ENCODE results near the gene TENT4A.
A peak's percentile ranks its signal among the peaks of the same experiment; 100 is the strongest.
"Not testable (repeated sequence)": the region's sequence is repeated elsewhere in the genome, so short reads cannot be mapped to it uniquely, and the experiment has no call there.

TENT4A gene

DNA sequence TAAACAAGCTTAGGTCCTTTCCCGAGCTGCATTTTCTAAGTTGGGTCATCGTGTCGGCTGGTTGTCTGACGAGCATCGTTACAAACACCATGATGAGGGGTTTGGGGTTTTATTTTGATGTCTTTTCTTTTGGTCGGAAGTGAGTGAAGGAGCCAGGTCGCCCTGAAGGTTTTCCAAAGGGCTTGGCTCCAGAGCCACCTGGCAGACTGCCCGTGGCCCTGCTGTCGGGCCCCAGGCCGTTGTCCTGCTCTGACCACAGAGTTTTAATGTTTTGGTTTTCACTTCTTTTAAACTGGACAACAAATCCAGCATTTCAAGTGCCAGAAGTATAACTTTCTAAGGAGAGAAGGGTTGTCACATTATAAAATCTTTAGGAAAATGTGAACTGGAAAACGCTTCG lies 42.3 kb downstream of the TENT4A start:
- no peak for DNase-seq

DNA sequence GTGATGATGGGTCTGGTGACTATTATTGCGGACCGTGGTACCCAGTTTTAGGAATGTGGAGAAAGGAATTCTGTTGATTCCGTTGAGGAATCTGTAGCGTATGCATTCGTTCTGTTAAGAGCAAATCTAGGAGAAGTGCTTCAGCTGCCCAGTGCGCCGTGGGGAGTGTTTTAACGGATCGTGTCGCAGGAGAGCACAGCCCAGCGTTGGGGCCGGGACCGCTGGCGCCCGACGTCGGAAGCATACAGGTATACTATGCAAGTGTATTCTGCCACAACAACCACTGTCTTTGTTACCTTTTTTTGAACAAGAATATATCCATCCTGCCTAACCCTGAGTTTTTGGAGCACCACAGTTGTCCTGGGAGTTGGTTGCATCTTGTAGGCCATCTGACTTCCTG lies 42.7 kb downstream of the TENT4A start:
- DNase-seq: no peak

DNA sequence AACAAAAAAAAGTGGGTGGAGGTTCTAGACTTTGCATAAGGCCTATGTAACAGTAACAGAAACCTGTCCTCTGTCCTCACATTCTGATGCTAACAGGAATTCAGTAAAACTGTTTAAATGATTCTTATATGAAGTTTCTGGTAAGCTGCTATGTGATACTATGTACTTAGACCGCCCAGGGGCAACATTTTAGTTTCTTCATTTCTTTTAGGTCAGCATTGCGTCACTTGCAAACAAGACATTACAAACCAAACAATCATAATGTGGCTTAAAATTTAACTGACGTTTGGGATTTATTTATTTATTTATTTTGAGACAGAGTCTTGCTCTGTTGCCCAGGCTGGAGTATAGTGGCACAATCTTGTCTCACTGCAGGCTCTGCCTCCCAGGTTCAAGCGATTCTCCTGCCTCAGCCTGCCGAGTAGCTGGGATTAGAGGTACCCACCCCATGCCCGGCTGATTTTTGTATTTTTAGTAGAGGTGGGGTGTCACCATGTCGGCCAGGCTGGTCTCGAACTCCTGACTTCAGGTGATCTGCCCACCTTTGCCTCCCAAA lies 44.3 kb downstream of the TENT4A start:
- DNase-seq: no peak

DNA sequence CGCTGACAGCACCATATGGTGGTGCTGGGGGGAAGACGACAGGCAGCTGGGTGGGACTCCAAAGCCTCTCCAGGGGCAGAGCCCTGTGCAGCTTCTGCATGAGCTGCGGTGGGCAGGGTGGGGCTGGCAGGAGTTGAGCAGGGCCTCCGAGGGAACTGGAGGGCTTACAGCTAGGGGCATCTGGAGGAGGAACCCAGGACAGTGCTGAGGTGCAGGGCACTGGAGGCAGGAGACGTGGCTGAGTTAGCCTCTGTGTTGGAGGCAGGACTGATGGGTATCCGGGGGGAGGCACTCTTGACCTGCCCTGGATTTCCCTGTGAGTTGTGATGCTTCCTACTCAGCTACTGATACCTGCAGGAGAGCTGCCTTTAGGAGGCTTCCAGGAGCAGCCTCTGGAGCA lies 45.0 kb downstream of the TENT4A start:
- DNase-seq: no peak

DNA sequence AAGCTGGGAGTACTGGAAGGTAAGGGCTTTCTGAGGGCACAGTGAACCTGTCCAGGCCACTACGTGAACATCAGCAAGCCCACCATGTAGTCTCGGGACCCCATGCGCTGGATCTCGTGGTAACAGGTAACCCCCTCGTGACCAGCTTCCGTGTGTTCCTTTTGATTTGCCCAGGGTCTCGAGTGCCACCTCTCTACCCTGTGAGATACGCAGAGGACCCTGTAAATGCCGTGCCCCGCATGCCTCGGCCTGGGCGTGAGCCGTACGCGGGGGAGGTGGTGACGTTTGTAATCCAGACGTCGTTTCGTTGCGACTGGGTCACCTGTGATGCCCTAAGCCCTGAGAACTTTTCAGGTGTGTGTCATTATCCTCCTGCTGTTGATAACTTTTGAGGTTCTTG lies 45.5 kb downstream of the TENT4A start:
- no peak for DNase-seq

DNA sequence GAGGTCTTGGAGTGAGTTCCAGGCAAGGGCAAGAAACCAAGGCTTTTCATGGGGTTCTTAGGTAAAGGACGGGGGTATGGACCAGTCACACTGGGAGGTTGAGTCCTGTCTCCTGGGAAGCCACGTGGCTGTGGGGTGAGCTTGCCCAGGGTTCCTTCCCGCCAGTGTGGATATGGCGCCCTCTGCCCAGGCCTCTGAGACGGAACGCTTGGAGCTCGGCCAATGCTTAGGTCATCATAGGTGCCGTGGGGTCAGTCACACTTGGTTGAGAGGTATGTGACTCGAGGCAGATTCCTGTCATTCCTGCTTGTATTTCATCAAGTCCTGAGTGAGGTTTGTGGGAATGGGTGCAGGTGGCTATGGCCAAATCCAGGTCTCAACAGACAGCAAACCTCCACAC lies 46.2 kb downstream of the TENT4A start:
- peak; percentile 47 for DNase-seq

DNA sequence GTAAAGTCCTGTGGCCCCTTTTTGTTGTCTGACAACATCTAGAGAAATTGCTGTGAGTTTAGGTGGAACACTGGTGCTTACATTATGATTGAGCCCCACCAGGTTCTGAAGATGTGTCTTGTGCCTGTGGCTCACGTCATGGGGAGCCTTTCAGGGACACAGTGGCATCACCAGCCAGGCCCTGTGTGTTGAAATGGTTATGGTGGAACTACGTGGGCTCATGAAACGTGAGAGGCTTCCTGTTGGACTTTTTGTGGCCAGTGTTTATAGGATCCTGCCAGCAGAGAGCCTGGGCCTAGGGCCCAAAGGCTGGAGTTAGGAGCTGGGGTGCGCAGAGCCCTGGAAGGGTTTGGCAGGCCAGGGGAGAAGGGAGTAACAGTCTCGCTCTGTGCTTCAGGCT lies 46.8 kb downstream of the TENT4A start:
- no peak for DNase-seq

DNA sequence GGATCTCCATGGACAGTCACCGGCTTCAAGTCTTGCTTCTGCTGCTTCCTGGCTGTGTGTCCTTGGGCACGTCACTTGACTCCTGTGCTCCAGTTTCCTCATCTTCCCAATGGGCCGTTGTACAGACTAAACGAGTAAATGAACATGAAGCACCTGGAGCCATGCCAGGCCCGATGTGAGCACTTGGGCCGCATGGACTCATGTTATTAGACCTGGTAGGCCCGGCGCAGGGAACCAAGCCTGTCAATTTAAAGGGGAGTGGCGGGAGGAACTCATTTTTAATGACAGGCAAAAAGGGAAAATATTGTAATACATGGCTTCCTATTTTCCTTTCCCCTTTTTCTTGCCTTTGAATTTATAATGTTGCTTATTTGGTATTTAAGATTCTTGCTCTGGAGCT lies 47.5 kb downstream of the TENT4A start:
- no peak for DNase-seq

DNA sequence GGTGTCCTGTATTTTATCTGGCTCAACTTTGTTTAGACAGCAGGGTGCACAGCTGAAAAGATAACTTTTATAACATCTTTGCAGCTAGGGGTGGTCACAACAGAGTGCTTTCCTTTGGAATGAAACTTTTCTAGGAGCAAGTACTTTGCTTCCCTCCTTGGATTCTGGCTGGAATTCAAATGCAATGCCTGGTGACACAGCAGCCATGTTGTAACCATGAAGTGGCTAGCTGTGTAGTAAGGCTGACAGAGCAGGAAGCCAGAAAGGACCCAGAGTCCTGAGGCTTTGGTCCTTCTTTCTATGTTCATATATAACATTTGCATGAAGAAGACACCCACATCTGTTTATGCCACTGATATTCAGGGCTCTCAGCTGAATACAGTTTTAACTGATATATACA lies 48.1 kb downstream of the TENT4A start:
- DNase-seq: no peak

DNA sequence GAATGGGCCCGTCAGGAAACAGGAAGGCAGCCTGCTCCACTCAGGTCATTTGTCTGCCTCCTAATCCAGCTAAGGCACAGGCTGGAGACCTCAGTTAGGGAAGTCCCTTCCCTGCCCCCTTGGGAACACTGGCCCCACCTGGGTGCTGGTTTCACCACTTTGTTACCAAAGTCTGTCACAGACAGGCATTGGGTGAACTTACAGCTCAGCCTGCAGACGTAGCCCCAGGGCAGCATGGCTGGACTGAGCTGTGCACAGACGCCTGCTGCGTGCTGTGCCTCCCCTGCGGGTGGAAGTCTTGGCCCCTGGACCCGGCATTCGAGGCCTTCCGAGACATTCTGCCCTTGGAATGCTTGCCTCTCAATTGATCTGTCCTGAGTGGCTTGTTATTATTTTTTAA lies 48.9 kb downstream of the TENT4A start:
- DNase-seq: no peak

DNA sequence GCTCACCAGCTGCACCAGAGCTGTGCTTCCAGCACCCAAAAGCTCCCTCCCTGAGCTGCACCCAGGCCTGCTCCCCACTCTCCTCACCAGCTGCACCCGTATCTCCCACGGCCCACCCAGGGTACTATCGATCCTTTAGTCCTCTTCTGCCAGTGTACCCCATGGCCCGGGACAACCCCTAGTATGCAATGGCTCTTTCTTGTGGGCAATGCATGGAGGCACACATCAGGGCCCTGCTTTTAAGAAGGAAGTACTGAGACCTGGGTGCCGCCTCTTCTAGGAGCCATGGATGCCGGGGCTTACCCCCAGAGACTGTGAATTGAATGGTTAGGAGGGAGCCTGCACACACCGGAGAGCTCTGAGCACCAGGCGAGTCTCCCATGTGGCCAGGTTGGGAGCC lies 49.5 kb downstream of the TENT4A start:
- DNase-seq: no peak

DNA sequence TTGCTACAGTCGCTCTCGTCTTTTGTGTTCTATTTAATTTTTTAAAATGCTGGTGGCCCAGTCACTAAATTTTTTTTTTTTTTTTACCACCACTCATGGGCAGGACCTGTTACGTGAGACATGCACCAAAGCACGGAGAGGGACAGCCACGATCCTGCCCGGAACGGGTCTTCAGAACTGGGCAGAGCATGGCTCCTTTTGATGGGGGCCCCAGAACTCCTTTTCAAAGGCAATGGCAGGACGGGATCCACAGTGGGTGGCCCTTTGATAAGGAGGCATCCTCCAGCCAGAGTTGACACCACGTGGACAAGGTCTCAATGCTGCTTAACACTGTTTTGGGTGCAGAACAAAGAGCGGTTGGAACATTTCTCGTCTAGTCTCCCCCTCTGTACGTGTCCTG lies 50.0 kb downstream of the TENT4A start:
- DNase-seq: no peak

DNA sequence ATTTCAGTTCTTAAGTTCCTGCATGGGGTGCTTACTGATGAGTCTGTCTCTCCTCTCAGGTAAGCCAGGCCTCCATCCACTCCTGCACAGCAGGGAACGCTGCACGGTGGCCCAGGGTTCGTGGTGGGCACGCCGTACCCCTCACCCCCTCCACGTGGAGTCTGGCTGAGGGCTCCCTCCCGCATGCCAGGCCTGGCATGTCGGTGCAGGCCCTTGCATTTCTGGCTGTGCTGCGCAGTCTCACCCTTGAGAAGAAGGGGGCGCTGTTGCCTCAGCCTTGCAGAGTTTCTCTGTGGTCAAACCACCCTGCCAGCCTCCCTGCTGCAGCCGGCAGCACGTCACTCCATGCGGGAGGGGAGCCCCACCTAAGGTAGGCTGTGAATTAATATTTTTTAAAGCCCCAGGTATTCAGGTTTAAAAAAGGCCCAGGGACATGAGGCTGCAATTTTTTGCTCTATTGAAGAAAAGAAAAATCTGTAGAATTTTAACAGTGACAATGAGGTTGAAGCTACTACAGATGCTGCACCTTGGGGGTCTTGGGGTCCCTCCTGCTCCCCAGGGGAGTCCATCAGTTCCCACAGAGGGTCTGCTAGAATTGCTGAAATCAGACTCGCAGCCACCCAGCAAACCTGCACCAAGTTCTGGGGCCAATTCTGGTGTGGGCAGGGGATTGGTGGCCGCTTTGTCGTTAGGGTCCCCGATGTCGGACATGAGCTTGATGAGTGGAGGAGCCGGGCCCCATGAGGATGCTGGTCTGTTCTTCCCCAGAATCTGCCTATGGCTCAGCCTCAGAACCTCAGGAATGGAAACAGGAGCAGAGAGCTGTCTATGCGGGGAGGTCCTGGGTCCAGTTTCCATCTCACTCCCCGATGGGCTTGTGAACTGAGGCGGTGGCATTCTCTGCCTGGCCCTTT lies 52.6 kb downstream of the TENT4A start:
- DNase-seq: peak; percentile 77

DNA sequence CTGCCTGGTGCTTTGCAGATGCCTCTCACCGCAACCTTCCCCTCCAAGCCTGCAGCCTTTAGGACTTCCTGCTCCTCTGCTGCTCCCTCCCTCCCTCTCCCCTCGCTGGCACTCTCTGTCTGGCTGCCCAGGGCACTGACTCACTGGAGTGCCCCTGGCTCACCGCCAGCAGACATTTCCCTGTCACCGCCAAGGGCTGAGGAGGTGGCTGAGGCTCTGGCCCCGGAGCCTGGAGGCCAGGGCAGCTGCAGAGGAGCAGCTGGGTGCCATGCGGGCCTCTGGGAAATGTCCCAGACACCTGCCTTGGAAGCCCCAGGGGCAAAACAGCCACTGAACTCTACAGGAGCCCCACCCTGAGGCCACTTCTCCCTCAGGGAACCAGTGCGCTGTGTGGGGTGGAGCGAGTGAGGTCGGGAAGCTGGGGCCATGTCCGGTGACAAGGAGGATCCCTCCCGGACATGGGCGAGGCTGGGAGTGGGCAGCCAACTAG lies 53.4 kb downstream of the TENT4A start:
- peak; percentile 93 for DNase-seq

DNA sequence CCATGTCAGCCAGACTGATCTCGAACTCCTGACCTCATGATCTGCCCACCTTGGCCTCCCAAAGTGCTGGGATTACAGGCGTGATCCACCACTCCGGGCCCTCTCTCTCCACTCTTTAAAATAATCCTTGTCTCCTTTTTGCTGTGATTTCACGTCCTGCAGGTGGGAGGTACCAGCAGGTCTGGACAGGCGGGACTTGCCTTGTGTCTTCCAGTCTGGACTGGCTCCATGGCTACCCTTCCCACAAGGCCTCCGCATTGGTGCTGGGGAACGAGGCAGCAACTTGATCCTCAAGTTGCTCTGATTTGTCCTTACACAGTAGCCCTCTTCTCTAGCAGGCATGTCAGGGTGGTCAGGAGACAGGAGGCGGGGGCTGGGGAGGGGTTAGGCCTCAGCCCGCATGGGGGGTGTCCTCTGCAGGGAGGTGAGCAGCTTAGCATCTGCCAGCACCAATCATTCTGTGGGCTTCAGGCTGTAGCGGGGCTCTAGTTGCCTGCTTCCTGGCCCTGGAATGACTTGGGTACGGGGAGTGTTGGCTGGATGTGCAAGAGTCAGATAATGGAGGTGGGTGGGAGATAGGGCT lies 54.3 kb downstream of the TENT4A start:
- no peak for DNase-seq

DNA sequence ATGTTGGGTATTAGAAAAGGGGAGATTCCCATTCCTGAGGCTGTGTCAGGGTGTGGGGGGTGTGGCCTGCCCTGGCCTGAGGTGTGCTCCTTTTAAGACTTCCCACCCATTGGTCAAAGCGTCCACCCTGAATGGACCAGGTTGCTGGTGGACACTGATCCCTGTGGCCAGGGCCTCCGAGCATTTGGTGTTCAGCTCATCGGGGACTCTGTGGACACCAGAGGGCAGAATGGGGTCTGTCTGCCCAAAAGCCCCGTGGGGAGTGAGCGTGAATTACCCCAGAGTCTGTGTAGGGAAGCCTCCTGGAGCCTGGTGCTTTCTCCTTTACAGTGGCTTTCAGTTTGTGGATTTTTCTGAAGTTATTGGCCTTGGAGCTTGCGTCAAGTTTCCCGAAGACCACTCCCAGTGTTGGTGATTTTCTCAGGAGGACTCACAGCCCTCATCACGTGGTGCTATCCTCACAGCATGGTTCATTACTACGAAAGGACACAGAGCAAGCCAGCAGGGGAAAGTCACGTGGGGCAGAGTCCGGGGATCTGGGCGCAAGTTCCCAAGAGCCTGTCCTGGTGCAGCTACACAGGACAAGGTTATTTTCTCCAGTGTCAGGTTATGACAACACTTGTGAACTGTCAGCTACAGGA lies 55.5 kb downstream of the TENT4A start:
- no peak for DNase-seq

DNA sequence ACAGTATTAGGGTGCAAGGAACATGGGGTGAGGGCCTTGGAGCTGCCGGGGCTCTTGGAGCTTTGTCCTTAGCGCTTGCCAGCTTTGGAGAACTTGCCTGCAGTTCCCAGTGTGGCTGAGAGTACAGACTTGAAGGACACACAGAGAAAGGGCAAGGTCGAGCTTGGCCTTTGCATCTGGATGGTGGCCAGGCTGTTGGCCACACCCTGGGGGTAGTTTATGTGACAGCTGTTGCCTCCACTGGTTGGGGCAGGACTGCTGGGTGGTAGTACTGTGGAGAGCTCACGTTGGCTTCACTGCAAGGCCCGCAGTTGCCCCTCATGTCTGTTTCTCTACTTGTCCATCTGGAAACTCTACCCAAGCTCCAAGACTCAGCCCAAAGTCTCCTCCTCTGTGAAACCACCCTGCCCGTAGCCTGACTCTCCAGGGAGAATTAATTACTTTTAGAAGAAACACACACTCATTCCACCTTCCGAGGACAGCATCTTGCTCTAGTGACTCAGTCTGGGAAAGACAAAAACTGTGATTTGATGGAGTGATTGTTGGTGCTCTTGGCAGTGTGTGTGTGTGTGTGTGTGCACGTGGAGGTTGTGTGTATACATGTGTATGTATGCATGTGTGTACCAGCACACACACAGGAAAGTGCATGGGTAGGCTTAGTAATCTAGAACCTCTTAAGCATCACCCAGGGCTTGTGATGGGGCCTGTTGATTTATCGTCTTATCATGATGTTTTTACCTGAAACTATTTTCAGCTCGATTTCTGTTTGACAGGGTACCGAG lies 57.8 kb downstream of the TENT4A start:
- no peak for DNase-seq

DNA sequence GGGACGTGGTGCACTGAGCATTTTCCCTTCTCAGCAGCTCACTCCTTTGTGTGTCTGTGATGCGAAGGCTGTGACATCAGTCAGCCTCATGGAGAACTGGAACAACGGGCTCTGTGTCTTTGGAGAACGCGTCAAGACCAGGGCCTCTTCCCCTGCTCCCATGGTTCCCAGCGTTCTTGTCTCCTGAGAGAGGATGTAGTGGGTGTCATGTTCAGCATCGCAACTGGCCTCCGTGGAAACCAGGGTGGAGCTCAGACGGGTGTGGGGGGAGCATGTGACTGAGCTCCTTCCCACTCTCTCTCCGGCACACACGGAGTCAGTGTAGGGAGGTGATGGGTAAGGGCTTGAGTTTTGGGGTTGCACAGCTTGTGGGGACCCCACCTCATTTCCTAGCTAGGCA lies 59.7 kb downstream of the TENT4A start:
- no peak for DNase-seq

DNA sequence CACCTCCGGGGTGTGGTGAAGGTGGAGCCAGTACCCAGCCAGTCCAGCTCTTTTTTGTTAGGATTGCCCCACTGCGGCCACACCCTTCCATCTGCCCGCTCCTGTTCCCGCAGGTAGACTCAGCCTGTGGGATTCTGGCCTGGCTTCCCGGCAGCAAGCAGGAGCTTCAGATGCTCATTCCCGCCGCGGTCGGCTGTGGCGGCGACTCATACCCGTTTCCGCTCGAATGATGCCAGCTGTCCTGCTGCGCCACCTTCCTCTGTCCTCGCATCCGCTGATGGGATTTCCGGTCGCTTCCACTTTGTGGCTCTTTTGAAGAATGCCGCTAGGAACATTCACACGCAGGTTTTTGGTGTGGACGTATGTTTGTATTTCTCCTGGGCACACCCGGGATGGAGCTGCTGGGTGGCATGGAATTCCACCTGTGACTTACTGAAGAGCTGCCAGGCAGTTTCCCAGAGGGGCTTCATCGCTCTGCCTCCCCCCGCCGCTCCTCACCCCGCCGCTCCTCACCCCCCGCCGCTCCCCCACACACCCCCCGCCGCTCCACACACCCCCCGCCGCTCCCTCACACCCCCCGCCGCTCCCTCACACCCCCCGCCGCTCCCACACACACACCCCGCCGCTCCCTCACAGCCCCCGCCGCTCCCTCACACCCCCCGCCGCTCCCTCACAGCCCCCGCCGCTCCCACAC lies 60.3 kb downstream of the TENT4A start:
- no peak for DNase-seq

DNA sequence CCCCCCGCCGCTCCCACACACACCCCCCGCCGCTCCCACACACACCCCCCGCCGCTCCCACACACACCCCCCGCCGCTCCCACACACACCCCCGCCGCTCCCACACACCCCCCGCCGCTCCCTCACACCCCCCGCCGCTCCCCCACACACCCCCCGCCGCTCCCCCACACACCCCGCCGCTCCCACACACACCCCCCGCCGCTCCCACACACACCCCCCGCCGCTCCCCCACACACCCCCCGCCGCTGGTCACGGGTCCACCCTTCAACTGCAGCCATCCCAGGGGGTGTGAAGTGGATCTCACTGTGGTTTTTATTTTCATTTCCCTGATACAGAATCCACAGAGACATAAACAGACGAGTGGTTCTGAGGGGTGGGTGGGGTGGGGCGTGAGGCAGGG lies 61.0 kb downstream of the TENT4A start:
- not testable (repeated sequence) for DNase-seq

DNA sequence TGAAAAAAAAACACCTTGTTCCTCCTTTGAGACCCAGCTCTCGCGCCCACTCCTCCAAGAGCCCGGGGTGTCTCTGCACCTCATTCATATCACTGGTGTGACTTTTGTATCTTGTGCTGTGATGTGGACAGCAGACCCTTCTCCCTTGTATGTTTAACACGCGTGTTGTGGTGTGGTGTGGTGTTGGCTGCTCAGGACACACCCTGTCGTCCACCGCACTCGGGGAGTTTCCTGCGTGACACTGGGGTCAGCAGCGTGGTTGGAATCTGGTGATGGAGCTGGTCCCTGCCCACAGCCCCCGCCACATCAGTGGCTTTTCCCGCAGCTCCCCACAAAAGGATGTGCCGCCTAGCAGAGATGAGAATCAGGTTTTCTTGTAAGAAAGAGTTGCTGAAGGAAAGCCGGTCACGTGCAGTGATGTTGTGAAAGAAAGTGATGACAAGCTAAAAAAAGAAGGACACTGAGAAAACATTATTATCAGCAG lies 61.5 kb downstream of the TENT4A start:
- DNase-seq: no peak

DNA sequence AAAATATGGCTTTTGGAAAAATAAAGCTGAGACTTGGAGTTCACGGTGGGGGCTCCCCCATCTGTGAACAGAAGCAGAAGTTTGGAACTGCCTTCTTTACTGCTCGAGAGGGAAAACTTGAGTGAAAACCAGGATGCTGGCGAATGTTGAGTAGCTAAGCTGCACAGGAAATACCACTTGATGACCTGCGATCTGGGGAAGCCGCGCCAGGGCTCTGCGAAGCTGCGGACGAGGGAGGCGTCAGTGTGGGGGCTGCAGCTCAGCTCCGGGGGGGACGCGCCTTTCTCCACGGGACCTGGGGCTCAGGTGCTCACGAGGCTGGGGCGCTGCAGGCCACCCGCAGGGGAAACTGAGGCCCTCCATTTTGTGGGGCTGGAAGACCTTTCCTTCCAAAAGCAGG lies 62.3 kb downstream of the TENT4A start:
- no peak for DNase-seq
